ENCODE data around the gene PCDHGA1. TPM values are rescaled to one million over a fixed set of nuclear protein-coding genes. Genes with fewer than 3 reads are reported as not detected.

PCDHGA1 gene
- polyA plus RNA-seq, 1 donor (not counting 4 experiments of a cell fraction or from before 2014, with no cell fraction given): 0.09 TPM

DNA sequence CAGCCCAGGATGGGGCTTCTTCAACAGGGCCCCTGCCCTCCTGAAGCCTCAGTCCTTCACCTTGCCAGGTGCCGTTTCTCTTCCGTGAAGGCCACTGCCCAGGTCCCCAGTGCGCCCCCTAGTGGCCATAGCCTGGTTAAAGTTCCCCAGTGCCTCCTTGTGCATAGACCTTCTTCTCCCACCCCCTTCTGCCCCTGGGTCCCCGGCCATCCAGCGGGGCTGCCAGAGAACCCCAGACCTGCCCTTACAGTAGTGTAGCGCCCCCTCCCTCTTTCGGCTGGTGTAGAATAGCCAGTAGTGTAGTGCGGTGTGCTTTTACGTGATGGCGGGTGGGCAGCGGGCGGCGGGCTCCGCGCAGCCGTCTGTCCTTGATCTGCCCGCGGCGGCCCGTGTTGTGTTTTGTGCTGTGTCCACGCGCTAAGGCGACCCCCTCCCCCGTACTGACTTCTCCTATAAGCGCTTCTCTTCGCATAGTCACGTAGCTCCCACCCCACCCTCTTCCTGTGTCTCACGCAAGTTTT lies 182.1 kb downstream of the PCDHGA1 start:
- peak; percentile 46 for FAIRE-seq

GRCh38 chr5:141512911-141513626 lies 182.8 kb downstream of the PCDHGA1 start:
- H3K4me1 ChIP-seq (ENCODE audit: control insufficient read depth, extremely low read depth, insufficient read depth, low read length): peaks cover 39% of the 10 kb centered on the region
- peak overlapping the region; percentile 89 for H3K27ac ChIP-seq (ENCODE audit: control insufficient read depth, insufficient read depth, low read length)
- H3K9me1 ChIP-seq (ENCODE audit: control insufficient read depth, extremely low read depth, insufficient read depth, low read length): no peaks in the 10 kb centered on the region
- peak overlapping the region in 2 of 3 experiments; percentile 40 to 61 for H3K4me3 ChIP-seq (ENCODE audit: control insufficient read depth in 2 of 3, extremely low read depth in 1 of 3, insufficient read depth in 2 of 3, low read depth in 1 of 3, low read length in 3 of 3)
- H3K36me3 ChIP-seq (ENCODE audit: control insufficient read depth in 2 of 2, extremely low read depth in 1 of 2, insufficient read depth in 2 of 2, low read length in 2 of 2): peaks cover 13 to 27% of the 10 kb centered on the region in 2 experiments
- TF ChIP-seq CTCF (optimal IDR thresholded peaks at IDR 0.05 in 1 of 3, IDR thresholded peaks at IDR 0.05 in 1 of 3, conservative IDR thresholded peaks at IDR 0.05 in 1 of 3; ENCODE audit: extremely low read depth in 1 of 3, insufficient read depth in 2 of 3, low read length in 3 of 3) (peak in 1 of 3 experiments; percentile 13), EZH2 (IDR thresholded peaks at IDR 0.05; ENCODE audit: low read length) (no peak)
- dilution Hi-C loops (cut with MboI; ENCODE audit: extremely low pct_ligation_motif_present, low sequenced_read_pairs): no loop called here
- H4K20me1 ChIP-seq (ENCODE audit: control insufficient read depth, extremely low read depth, insufficient read depth, low read length): no peaks in the 10 kb centered on the region
- H3K4me2 ChIP-seq (ENCODE audit: control insufficient read depth, extremely low read depth, insufficient read depth, low read depth, low read length): peak overlapping the region; percentile 63
- H3K9me3 ChIP-seq (ENCODE audit: control insufficient read depth, low read depth, low read length): no peaks in the 10 kb centered on the region
- H3K27me3 ChIP-seq (ENCODE audit: control insufficient read depth, extremely low read depth, insufficient read depth, low read length): no peaks in the 10 kb centered on the region
- FAIRE-seq: peak; percentile 69
- no peak overlapping the region for H2AFZ ChIP-seq (ENCODE audit: control insufficient read depth, low read length)
- no peak for DNase-seq (ENCODE audit: low read depth, low spot score)
- H3K9ac ChIP-seq (ENCODE audit: control insufficient read depth, extremely low read depth, insufficient read depth, low read length): peak overlapping the region; percentile 56
- H3K79me2 ChIP-seq (ENCODE audit: control insufficient read depth, insufficient read depth, low read length): no peaks in the 10 kb centered on the region

More for the DNA sequence above, 182.1 kb downstream of the PCDHGA1 start:
- Histone ChIP-seq H2AFZ (ENCODE audit: control insufficient read depth, low read length) (no peak overlapping the region), H4K20me1 (ENCODE audit: control insufficient read depth, extremely low read depth, insufficient read depth, low read length) (no peaks in the 10 kb centered on the region), H3K36me3 (ENCODE audit: control insufficient read depth in 2 of 2, extremely low read depth in 1 of 2, insufficient read depth in 2 of 2, low read length in 2 of 2) (peaks cover 11 to 22% of the 10 kb centered on the region in 2 experiments), H3K27ac (ENCODE audit: control insufficient read depth, insufficient read depth, low read length) (peak overlapping the region; percentile 89), H3K4me3 (ENCODE audit: control insufficient read depth in 2 of 3, extremely low read depth in 1 of 3, insufficient read depth in 2 of 3, low read depth in 1 of 3, low read length in 3 of 3) (peak overlapping the region in 1 of 3 experiments; percentile 61), H3K27me3 (ENCODE audit: control insufficient read depth, extremely low read depth, insufficient read depth, low read length) (no peaks in the 10 kb centered on the region), H3K4me2 (ENCODE audit: control insufficient read depth, extremely low read depth, insufficient read depth, low read depth, low read length) (peak overlapping the region; percentile 63), H3K79me2 (ENCODE audit: control insufficient read depth, insufficient read depth, low read length) (no peaks in the 10 kb centered on the region), H3K9ac (ENCODE audit: control insufficient read depth, extremely low read depth, insufficient read depth, low read length) (peak overlapping the region; percentile 56), H3K4me1 (ENCODE audit: control insufficient read depth, extremely low read depth, insufficient read depth, low read length) (peaks cover 39% of the 10 kb centered on the region), H3K9me1 (ENCODE audit: control insufficient read depth, extremely low read depth, insufficient read depth, low read length) (no peaks in the 10 kb centered on the region), H3K9me3 (ENCODE audit: control insufficient read depth, low read depth, low read length) (no peaks in the 10 kb centered on the region)
- dilution Hi-C loops (cut with MboI; ENCODE audit: extremely low pct_ligation_motif_present, low sequenced_read_pairs): no loop called here
- TF ChIP-seq CTCF (optimal IDR thresholded peaks at IDR 0.05 in 1 of 3, IDR thresholded peaks at IDR 0.05 in 1 of 3, conservative IDR thresholded peaks at IDR 0.05 in 1 of 3; ENCODE audit: extremely low read depth in 1 of 3, insufficient read depth in 2 of 3, low read length in 3 of 3): peak; percentile 80 to 91 (median 89)
- no peak for TF ChIP-seq EZH2 (IDR thresholded peaks at IDR 0.05; ENCODE audit: low read length)
- DNase-seq (ENCODE audit: low read depth, low spot score): no peak

All from keratinocyte (primary cell).